Measurements from ENCODE around the gene ARFGAP1.

The ARFGAP1 gene

DNA sequence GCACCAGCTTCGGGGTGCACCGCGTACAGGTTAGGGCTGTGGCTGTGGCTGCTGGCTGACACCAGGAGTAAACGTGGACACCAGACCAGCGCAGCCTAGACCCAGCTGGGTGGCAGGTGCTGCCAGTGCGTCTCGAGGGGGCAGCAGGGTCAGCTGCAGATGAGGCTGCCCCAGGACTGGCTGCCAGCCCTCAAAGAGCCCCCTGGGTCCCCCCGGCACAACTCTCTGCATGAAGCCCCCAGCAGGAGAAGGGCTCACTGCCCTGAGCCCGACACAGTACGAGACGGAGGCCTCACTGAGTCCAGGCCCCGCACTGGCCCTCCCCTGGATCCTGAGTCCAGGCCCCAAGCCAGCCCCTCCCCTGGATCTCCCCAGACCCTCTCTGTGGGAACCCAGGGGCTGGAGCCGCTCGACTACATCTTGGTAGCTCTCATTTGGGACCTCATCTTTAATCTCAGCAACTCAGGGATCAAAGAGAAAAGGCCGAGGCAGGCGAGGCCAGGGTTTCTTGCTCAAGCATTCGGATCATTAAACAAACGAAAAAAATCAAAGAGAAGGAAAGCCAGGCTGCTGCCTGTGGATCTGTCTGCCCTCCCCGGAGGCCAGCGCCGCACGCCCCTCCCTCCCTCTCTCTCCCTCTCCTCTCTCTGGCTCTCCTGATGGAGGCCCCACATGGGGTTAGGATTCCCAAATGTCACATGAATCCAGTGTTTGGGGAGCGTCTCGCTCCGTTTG lies 11.4 kb upstream of the ARFGAP1 start:
- no peak for DNase-seq

DNA sequence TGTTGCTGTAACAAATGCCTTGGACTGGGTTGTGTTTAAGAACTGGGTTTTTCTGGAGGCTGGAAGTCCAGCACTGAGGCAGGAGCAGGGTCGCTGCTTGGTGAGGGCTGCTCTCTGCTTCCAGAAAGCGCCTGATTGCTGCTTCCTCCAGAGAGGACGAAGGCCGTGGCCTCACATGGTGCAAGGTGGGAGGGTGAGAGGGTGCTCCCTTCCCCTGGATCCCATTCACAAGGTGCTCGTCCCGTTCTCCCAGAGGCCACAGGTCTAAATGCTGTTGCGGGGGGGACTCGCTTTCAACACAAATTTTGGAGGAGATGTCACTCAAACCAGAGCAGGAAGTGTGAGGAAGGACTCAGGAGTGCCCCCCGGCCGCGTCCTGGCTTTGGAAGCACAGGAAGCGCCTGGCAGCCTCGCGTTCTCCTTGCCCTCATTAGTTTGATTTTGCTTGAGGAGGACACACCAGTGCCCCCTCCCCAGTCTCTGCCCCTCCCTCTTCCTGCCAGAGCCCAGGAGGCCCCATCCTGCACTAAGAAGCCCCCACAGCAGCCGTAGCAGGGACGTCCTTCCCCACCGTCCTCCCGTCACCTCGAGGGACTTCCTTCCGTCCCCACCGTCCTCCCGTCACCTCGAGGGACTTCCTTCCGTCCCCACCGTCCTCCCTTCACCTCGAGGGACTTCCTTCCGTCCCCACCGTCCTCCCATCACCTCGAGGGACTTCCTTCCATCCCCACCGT lies 10.7 kb upstream of the ARFGAP1 start:
- no peak for DNase-seq

DNA sequence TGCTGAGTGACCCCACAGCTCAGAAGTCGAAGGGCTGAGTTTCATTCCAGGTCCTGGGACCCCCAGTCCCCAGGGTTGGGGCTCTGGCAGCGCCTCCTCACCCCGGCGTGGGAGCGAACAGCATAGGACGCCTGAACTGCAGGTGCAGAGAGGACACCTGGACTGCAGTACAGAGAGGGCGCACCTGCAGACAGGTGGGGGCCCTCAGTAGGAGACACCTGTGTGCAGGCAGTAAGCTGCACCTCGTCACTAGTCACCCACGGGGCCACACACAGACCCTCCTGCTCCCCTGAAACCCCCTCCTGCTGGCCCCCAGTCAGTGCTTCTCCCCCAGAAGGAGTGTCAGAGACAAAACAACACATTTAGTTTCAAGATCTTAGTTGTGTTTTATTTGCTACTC lies 9.8 kb upstream of the ARFGAP1 start:
- no peak for DNase-seq

DNA sequence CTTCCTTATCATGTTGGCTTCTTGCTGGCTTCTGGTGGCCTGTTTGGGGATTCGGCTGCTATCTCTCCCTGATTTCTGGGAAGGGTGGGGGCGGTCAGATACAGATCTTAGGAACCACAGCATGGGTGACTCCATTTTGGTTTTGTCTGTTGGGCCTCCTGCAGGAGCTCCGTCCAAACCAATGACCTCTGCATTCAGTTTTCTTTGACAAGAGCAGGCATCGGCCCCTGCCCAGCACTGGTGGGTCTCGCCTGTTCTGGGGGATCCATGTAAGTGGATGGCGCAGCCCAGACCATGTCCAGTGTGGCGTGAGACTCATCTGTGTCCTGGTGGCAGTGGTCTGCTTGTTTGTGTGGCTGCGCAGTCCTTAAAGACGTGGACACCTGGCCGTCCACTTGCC lies 8.6 kb upstream of the ARFGAP1 start:
- DNase-seq: no peak

DNA sequence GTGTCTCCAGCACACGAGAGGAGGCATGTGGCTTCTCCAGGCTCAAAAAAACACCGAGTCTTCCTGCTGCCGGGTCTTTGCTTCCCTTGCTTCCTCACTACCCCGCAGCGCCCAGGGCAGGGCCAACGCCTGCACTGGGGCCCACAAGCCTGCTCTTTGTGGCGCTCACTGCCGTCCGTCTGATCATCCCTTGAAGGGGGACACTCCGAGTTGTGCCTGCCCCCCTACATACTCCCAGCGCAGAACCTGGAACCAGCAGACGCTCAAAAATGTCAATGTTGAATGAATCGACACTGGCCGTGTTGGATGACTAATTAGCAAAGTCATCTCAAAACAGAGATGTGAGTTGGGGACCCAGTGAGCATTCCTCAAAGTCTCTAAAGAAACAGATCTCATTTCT lies 8.1 kb upstream of the ARFGAP1 start:
- DNase-seq: no peak

DNA sequence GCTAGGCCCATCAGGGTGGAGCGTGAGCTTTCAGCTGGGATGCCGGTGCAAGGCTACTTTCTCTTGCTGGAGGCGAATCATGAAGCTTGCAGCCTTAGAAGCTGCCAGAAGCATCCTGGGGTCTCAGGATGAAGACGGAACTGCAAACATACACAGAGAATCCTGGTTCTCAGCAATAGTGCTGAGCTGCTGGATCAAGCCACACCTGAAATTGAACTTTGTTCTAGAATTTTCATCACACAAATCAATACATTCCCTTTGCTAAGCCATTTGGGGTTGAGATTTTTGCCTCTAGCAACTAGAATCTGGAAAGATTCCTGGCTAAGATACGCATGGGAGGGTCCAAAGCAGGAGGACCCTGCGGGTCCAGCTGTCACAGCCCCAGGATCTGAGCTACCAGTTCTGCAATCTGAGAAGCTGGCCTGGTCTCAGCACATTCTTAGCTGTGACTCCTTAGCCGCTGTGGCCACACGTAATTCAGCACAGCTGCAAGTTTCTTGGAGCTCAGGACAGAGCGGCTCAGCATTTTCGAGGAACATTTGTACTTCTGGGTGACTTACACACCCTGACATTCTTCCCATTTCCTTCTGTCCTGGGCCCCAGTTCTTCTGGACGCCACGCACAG lies 6.6 kb upstream of the ARFGAP1 start:
- DNase-seq: no peak

DNA sequence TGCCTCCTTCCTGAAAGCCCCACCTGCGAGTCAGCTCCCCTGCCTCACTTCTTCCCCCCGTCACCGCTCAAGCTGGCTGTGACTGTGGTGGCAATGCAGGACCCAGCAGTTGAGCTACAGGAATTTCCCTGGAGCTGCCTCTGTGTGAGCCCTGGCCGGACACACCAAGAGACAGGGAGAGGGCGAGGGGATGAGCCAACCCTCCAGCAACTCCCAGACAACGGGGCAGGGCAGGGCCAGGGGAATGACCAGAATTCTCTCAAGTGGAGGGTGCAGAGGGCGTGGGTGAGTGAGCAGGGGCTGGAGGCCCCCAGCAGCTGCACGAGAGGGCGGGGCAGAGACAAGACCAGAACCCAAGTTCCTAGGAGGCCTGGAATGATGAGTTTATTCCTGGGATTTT lies 4.9 kb upstream of the ARFGAP1 start:
- no peak for DNase-seq

DNA sequence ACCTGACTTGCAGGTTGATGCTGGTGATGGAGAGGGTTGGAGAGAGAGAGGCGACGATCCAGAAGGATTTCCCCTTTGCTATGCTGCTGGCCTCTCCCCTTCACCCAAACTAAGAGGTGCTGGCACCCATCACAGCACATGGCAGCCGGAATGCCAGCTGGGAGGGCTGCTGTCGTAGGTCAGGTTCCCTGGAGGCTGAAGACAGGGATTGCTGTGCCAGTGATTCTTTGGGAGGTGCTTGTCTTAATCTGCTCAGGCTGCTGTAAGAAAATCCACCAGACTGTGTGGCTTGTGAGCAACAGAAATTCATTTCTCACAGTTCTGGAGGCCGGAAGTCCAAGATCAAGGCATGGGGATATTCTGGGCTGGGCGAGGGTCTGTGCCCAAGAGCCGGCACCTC lies 4.4 kb upstream of the ARFGAP1 start:
- no peak for DNase-seq

DNA sequence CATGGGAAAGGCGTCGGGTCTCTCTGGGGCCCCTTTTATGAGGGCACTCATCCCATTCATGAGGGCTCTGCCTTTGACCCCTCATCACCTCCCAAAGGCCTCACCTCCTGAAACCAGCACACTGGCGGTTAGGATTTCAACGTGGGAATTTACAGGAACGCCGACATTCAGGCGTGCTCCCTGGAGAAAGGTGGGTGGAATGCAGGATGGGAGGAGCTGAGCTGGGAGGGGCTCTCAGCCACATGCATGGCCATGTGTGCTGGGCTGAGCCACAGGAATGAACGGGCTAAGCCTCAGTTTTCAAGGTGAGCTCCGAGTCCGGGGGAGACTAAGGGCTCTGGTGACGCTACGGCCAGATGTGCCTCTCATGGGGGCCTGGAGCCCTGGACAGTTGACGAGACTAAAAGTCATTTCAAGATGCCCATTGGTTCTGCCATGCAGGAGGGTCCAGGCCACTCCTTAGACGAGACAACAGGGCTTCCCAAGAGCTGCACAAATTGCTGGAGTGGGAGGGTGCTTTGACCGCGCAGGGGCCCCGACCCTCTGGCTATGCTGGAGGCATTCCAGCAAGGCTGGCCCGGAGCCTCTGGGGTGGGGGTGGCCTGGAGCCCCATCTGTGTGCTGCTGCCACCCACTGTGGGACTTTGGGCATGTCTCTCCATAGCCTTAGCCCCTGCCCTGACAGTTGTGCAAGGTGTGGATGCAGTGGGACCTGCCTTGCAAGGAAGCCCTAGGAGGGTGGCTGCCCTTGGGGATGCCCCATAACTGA lies 3.8 kb upstream of the ARFGAP1 start:
- no peak for DNase-seq

DNA sequence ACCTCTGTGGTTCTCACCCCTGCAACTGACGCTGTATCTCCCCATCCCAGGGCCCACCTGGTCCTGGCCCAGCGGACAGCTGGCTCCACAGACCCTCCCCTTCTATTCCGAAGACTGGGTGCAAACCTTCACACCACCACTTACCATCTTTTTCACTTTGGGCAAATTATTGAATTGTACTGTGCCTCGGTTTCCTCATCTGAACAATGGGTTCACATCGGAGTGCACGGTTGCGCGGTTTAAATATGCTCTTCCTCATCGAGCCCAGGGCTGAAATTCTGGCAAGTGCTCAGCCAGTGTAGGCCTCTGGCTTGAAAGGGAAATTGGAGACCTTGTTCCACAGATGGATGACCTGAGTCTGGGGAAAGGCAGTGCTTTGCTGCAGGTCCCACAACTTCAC lies 2.9 kb upstream of the ARFGAP1 start:
- no peak for DNase-seq

DNA sequence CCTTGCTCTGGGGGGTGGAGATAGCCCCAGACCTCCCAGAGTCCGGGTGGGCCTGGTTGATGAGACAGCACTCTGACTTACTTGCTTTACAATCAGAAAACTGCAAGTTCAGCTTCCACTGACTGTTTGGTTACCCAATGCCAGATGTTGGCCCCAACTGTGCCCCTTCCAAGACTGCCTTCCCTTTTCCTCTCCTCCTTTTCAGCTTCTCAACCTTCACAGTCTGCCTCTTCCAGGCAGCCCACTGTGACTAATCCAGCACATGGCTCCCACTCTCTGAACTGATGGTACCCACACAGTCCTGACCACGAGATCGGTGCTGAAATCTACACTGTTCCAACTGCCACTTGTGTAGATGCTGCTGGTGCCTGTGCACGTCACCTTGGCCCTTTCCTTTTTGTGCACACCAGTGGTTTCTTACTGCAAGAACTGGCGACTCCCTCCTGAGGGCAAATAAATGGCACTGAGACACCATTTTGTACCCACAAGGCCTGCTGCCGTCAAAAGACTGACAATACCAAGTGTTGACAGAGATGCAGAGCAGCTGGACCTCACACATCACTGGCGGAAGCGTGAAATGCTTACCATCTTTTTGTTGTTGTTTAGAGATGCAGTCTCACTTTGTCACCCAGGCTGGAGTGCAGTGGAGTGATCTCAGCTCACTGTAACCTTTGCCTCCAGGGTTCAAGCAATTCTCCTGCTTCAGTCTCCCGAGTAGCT lies 1.8 kb upstream of the ARFGAP1 start:
- DNase-seq: no peak

DNA sequence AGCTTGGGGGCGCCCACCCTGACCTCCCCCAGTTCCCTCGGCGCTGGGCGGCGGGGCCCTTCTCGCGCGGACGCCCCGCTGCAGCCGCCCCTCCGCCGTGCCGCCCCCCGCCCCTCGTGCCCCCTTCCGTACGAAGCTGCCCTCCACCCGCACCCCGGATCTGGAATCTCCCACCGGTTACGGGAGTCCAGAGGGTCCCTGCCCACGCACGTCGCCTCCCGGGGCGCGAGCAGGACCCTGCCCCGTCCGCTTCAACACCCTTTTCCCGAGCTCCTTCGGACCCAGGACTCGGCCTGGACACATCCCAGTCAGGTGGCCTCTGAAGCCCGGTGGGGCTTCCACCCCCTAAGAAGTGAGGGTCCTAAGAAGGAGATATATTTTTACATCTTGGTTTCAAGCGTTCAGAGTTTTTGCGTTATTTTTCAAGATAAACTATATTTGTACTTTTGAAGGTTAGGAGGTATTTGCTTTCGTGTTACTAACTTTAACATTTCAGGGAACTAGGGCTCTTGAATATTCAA lies 506 bp downstream of the ARFGAP1 start:
- no peak for DNase-seq

DNA sequence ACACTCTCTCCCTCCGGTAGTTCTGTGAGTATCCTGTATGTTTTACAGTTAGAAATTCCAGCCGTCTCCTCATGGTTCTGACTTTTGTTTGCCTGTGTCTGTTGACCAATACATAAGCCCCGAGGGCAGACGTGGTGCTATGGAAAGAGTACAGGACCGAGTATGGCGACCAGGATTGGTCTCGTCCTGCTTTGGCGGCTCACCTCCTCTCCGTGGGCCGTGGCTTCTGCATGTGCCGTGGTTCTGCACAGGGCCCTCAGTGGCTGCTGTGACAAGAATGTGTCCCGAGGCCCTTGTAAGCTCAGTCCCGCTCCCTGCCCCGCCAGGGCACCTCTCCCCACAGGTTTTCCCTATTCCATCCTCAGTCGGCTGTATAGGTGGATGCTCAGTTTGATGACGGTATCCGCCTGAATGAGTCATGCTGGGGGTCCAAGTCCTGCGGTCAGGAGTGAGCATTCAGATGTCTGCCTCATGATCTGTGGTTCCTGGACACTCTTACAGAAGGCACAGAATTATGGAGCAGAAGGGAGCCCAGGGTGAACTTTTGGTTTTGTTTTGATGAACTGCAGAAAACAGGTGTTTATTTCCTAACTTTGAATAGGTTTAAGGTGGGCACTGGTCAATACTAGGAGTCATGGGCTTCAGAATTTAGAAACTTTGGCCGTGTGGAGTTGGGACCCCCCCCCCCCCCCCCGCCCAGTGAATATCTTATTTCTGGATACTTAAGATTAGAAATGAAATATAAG lies 1.2 kb downstream of the ARFGAP1 start:
- DNase-seq: no peak

DNA sequence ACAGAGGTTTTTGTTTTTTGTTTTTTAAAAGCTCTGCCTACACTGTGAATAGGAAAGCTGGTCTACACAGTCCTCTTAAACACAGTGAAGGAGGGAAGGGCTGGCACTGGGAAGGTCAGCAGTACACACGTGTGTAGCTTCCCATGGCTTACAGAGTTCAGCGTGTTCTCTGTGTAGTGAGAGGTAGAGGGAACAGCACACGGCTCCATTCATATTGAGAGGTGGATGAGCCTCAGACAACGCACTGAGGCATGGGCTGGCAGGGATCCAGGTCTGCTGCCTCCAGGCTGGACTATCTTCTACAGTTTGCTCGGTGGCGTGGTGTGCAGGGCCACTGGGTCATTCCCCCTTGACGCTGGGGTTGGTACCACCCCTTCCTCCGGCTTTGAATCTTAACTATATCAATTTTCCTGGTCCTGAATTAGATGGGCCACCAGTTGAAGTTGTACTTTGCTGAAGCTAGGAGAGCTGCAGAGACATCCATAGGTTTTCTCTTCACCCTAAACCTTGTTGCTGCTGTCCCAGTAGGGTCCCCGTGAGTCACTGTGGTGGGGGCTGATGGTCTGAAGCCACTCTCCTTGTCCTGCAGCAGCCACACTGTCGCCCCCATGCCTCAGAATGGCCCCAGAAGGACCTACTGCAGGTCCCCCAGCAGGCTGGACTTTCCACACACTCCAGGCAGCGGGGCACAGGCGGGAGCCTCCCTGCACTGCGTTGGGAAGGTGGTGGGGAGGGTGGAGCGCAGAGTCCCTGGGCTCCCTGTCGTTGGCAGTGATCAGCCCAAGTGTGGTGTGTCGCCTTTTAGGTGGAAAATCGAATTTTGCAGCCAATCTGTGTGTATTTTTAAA lies 2.0 kb downstream of the ARFGAP1 start:
- no peak for DNase-seq

DNA sequence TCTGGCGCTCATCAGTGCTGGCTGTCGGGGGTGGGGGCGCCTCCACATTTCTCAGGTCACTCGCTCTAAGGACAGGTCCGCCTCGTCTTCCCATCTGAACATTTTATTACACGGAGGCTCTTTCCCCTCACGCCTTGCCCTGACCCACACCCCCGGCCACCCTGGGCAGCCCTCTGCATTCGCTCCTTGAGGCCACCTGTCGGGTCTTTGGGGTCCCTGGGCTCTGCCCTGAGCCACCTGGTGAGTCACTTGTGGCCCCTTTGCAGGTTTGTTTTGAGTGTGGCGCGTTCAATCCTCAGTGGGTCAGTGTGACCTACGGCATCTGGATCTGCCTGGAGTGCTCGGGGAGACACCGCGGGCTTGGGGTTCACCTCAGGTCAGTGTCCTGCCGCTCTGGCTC lies 3.2 kb downstream of the ARFGAP1 start:
- DNase-seq: no peak

DNA sequence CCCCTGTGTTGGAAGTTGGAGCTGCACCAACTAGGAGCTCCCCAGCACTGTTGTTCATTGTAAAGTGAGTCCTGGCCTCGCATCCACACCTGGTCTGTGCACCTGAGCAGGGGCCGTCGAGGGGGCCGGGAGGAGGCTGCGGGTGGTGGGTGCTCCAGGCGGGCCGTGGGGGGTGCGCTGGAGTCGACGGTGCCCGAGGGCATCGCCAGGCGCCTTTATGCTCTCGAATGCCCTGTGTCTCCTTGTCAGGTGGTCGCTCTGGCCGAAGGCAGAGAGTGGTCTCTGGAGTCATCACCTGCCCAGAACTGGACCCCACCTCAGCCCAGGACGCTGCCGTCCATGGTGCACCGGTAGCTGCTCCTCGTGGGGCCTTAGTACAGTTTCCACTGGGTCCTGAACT lies 4.3 kb downstream of the ARFGAP1 start:
- DNase-seq: no peak

DNA sequence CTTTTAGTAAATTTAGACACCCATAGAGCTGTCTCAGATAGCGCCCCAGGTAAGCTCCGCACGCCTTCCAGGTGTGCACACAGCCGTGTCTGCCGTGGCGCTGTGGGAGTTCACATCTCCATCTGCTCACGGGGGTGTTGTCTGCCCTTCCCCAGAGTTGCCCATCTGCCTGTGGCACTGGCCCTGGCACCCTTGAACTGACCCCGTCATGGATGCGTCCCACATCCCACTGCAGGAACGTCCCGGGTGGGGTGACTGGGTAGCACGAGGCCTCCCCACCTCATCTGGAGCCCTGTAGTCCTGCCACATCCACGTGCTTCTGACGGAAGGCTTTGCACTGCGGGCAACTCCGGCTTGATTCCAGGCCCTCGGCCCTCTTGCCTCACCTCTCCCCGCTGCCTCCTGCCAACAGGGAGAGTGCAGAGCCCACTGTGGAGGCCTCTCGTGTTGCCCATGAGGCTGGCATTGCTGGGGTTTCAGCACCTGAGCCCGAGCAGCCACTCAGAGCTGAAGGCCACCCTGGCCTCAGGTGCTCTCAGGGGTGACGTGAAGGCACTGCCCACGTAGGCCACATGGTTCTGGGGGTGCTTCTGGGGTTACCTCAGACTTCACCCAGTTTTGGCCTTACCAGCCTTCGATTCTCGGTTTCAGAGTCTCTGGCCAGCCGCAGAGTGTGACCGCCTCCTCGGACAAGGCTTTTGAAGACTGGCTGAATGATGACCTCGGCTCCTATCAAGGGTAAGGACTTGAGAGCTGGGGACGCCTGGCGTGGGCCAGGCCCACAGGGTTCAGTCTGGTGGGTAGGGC lies 5.1 kb downstream of the ARFGAP1 start:
- DNase-seq: no peak

DNA sequence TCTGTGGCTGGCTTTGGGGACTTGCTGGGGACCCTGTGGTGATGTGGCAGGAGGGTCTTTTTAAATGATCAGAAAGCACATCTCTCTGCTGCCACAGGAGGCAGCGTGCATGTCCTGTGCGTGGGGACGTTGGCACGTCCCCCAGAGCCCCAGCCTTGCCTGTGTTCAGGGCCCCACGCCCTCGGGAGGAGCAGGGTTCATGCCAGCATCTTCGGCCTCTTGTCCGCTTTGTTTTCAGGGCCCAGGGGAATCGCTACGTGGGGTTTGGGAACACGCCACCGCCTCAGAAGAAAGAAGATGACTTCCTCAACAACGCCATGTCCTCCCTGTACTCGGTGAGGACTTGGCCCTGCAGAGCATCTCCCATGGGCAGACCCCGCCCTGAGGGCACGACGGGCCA lies 6.0 kb downstream of the ARFGAP1 start:
- no peak for DNase-seq

DNA sequence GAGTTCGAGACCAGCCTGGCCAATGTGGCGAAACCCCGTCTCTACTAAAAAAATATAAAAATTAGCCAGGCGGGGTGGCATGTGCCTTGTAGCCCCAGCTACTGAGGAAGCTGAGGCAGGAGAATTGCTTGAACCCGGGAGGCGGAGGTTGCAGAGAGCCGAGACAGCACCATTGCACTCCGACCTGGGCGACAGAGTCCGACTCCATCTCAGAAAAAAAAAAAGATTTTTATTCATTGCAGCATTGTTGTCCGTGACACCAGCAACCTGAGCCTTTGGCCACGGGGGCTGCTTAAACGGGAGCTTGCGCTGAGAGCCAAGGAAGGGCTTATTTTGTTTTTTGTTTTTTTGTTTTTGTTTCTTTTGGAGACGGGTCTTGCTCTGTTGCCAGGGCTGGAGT lies 7.3 kb downstream of the ARFGAP1 start:
- DNase-seq: no peak

DNA sequence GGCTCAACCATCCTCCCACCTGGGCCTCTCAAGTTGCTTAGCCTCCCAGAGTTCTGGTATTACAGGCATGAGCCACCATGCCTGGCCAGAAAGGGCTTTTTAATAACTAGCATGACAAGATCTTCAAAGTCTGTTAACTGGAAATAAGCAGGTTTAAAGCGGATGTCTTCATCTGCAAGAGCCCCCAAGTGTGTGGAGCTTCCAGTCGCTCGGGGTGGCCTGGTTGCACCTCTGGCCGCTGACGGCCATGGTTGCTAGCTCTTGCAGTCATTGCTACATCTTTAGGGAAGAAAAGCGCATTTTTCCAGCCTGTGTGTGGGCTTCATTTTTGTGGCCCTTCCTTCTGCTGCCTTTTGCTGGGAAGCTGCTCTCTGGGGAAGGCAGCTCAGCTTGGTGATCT lies 7.8 kb downstream of the ARFGAP1 start:
- no peak for DNase-seq

Data from activated CD8-positive, alpha-beta memory T cell treated with anti-CD3 and anti-CD28 coated beads, Interleukin-2, amount 50 U/mL, for 48 hours (primary cell).